Stimulated activated CD8-positive, alpha-beta memory T cell treated with anti-CD3 and anti-CD28 coated beads, Interleukin-7, amount 100 ng/mL, for 1 hour (primary cell): ENCODE results near the gene DNTTIP2.
"Not testable (repeated sequence)": the region's sequence is repeated elsewhere in the genome, so short reads cannot be mapped to it uniquely, and the experiment has no call there.

ENCODE experiments used
- DNase-seq, 2 donors: peaks; one replicate each; pipeline ENCODE4 v3.0.0-alpha.2; 2020; ENCODE audit warnings: low read depth in 2 of 2

Gene DNTTIP2

DNA sequence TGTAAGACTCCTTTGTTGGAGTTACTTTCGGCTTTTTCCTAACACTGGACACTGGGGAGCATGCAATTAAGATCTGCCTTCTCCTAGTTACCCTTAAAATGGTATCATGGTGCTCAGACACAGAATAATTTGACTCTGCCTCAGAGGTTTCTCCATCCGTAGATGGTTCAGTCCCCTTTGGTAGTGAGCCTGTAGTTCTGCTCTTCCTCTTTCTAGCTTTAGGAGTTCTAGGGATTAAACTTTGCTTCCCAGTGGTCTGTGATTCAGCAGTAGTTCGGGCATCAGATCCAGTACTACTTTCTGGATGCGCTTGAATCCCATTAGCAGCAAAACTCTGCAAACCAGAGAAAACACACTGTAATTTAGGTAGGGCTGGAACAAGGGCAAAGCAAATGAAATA lies 1.5 kb downstream of the DNTTIP2 start:
- DNase-seq, result no peak

DNA sequence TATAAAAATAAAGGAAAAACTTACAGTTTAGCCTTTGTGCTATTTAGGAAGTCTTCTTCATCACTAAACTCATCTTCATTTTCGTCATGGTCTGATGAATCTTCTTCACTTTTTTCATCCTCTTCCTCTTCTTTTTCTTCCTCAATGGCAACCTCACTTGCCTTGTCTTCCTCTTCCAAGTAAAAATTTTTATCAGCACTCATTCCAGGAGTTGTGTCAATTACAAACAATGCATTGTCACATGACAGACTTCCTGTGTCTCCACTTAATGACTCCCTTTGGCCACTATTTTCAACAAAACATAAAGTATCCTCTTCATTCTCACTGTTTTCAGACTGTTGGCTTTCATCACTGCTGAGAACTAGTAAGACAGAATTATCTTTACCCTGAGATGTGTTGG lies 2.8 kb downstream of the DNTTIP2 start:
- DNase-seq, result no peak

DNA sequence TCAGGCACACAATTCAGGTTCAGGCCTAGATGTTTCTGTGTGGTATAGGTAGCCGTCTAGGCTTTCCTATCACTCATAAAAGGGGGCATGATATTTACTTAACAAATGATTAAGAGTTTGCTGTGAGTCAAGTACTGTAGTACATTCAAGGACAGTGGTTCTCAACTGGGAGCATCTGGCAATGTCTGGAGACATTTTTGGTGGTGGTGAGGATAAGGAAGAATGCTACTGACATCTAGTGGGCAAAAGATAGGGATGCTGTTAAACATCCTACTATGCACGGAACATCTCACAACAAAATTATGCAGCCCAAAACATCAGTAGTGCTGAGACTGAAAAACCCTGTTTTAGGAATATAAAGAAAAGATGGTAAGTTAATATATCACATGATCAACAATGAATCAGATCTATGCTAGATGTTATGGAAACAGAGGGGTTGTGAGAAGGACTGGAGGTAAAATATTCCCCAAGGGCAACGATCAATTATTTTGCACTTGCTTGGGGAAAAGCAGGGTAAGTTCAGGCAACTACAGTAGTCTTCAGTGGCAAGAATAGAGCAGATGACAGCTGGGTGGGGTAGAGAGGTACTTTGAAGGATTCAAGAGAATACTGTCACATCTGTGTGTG lies 4.9 kb downstream of the DNTTIP2 start:
- DNase-seq, result no peak

DNA sequence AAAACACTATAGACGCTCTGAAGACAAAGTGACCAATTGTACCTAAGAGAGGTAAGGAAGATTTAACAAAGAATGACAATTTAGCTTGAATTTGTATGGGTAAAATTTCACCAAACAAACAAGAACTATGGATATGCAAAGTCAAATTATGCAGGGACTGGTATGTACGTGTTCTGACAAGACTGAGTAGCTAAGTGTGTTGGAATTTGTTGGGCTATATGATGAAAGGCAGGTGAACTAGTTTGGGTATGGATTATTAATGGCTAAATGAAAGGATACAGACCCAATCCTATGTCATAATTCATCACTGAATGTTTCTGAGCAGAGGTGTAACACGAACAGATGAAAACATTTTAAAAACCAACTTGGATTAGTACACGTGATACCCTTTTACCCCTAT lies 7.6 kb downstream of the DNTTIP2 start:
- no peak for DNase-seq

DNA sequence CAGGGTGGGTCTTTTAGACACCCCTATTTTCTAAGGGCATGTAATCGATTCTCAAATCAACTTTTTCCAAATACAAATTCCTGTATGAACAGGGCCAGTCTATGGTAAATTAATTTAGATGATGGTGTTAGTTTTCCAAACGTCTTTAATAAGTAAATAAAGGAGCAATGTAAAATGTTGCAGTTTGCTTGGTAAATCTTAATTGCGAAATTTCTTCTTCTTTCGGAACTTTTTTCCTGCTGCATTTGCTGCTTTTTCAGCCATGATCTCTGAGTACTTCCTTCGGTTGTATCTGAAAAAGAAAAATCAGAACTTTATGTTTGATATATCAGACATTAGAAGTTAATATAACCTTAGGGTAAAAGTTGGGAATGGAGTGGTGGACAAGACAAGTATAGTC lies 9.4 kb downstream of the DNTTIP2 start:
- DNase-seq, result no peak

DNA sequence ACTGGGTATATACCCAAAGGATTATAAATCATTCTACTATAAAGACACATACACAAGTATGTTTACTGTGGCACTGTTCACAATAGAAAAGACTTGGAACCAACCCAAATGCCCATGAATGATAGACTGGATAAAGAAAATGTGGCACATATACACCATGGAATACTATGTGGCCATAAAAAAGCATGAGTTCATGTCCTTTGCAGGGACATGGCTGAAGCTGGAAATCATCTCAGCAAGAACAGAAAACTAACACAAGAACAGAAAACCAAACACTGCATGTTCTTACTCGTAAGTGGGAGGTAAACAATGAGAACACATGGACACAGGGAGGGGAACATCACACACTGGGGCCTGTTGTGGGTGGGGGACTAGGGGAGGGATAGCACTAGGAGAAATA lies 10.5 kb downstream of the DNTTIP2 start:
- not testable (repeated sequence) for DNase-seq

DNA sequence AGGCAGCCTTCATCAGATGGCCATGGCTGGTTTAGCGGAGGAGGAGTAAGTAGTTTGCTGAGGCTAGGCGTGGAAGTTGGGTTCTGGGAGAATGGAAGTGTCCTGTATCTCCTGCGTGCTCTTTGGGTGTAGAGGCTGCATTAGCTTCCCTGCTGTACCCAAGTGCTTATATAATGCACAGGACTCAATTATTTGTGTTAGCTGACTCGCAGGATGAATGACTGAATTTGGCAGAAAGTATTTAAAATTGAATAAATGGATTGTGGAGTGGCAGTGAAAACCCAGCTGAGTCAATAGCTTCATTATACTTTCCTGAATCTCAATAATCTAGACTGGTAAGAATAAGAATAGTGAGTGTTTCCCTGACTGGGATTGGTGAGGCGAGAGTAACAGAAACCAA lies 13.8 kb downstream of the DNTTIP2 start:
- DNase-seq, result no peak

DNA sequence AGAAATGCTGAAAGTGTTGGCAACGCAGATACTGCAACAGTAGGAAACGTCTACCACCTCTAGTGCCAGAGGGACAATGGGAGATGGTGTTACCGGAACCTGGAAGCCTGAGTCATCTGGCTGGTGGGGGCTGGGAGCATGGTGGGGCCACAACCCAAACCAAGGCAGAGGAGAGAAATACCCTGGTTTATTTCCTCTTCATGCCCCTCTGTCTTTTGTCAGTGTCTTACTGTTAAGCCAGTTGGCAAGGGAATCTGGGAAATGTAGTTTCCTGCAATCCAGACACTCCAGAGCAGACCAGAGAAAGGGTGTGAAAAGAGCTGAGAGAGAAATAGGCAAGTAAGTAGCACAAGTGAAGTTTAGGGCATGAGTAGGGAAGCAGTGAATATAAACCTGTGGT lies 14.8 kb downstream of the DNTTIP2 start:
- DNase-seq, result no peak

DNA sequence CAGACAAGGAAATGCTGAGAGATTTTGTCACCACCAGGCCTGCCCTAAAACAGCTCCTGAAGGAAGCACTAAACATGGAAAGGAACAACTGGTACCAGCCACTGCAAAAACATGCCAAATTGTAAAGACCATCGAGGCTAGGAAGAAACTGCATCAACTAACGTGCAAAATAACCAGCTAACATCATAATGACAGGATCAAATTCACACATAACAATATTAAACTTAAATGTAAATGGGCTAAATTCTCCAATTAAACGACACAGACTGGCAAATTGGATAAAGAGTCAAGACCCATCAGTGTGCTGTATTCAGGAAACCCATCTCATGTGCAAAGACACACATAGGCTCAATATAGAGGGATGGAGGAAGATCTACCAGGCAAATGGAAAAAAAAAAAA lies 21.4 kb downstream of the DNTTIP2 start:
- DNase-seq, result not testable (repeated sequence)

DNA sequence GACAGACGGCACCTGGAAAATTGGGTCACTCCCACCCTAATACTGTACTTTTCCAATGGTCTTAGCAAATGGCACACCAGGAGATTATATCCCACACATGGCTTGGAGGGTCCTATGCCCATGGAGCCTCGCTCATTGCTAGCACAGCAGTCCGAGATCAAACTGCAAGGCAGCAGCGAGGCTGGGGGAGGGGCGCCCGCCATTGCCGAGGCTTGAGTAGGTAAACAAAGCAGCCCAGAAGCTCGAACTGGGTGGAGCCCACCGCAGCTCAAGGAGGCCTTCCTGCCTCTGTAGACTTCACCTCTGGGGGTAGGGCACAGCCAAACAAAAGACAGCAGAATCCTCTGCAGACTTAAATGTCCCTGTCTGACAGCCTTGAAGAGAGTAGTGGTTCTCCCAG lies 23.0 kb downstream of the DNTTIP2 start:
- not testable (repeated sequence) for DNase-seq

DNA sequence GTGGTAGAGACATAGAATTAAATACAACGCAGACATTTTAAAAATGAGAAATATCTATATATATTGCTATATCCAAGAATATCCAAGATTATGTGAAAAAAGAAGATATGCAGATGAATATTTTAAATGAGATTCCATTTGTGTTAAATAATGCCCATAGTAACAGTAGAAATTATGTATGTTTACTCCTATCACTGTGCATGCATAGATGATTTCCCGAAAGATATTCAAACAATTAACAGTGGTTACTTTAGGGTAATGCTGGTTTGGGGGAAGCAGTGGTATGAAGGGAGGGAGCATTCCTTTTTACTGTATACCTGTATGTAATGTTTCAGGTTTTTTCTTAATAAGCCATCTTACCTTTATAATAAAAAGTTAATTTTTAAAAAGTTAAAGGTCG lies 25.1 kb downstream of the DNTTIP2 start:
- no peak for DNase-seq

DNA sequence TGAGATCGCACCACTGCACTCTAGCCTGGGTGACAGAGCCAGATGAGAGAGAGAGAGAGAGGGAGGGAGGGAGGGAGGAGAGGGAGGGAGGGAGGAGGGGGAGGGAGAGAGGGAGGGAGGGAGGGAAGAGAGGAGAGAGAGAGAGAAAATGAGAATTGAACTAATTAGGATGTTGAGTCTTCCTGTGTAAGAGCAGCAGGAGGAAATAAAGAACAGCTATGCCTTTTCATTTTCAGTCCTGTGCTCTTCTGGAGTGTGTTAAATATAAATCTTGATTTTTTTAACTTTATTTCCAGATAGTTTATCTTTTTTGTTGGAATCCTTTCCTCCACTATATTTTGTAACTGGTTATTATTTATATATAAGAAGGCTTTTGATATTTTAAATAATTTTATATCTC lies 27.1 kb downstream of the DNTTIP2 start:
- DNase-seq, result no peak

DNA sequence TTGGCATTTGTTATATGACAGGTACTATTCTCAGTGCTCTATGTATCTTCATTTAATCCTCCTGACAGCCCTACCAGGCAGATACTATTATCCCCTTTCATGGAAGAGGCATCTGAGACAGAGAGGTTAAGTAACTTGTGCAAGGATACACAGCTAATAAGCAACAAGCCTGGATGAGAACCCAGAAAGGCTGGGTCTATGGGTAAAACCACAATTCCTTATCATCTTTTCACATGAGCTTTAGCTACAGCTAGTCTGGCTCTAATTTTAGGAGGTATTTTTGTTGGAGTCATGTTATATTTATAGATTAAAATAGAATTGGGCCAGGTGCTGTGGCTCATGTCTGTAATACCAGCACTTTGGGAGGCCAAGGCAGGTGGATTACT lies 27.7 kb downstream of the DNTTIP2 start:
- no peak for DNase-seq

DNA sequence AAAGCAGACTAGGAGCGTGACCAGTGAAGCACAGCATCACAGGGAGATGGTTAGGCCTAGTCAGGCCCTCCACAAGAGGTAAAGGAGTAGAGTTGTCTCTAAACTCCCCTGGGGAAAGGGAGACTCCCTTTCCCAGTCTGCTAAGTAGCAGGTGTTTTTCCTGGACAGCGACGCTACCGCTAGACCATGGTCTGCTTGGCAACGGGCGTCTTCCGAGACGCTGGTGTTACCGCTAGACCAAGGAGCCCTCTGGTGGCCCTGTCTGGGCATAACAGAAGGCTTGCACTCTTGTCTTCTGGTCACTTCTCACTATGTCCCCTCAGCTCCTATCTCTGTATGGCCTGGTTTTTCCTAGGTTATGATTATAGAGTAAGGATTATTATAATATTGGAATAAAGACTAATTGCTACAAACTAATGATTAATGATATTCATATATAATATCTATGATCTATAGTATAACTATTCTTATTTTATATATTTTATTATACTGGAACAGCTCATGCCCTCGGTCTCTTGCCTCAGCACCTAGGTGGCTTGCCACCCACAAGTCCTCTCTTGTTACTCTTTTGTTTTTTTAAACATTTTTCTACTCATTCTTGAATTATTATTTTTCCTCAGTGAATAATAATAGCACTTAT lies 28.2 kb downstream of the DNTTIP2 start:
- peak; percentile 11 to 22 for DNase-seq

DNA sequence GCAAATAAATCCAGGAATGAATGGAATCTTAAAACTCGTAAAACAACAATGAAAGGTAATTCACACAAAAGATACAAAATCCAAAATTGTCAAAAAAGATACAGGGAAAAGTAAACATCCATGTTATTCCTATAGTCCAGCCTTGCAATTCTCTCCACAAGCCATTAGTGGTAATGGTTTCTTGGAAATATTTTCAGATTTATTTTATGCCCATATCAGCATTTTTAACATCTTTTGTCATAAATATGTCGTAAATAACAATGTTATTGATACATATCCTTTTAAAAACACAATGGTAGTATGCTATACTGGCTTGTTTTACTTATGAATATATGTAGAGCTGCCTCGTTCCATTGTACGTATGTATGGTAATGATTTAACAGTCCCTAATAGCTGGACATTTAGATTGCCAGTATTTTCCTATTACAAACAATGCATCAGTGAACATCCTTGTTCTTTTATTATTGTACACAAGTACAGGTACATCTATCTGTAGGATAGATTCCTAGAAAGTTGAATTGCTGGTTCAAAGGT lies 30.6 kb downstream of the DNTTIP2 start:
- DNase-seq, result no peak

DNA sequence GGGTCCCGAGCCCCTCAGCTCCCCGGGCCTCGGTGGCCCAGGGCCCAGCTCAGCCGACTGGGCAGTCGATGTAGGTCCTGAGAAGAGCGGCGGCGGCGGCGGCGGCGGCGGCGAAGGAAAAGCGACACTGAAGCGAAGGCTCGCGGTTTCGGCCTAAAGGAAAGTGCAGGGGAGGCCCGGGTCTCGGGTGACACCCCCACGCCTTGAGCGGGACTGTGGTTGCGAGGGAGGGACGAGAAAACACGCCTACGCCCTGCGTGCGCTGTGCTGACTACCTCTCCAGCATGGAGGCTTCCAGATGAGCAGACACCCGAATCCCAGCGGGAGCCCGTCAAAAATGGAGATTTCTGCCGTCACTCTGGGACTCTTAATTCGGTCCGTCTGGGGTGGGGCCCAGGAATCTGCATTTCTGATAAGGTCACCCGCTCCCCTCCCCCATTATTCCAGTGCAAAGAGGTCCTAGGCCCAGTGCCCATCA lies 31.2 kb downstream of the DNTTIP2 start:
- DNase-seq, result peak; percentile 51 to 55

DNA sequence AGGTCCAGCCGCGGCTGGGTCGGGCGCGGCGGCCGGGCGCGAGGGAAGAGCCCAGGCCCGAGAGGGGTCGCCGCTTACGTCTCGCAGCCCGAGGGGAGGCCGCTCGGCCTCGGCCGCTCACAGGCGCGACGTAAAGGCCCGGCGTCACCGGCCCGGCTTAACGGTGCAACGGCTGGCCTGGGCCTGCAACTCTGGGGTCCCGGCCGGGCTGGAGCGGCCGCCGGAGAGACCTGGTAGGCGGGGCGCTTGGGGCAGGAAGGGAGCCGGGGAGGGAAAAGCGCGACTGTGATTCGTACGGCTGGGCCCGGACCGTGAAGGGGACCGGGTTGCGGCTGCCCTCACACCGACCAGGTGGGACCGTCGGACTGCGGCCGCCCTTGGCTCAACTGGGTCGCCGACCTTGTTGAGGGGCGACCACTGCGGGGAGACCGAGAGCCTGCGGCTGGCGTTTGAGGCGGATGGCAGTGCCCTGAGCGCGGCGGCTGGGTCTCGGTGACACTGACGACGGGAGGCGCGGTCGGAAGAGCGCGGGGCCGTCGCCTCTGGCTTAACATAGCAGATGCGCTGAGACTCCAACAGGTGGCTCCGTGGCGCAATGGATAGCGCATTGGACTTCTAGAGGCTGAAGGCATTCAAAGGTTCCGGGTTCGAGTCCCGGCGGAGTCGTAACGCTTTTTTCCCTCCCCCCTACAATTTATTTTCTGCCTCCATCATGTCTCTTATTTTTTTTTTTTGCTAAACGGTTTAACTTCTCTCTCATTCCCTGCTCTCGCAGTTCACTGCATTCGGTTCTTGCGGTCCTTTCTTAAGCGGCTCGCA lies 31.8 kb downstream of the DNTTIP2 start:
- DNase-seq, result peak; percentile 78 to 80

DNA sequence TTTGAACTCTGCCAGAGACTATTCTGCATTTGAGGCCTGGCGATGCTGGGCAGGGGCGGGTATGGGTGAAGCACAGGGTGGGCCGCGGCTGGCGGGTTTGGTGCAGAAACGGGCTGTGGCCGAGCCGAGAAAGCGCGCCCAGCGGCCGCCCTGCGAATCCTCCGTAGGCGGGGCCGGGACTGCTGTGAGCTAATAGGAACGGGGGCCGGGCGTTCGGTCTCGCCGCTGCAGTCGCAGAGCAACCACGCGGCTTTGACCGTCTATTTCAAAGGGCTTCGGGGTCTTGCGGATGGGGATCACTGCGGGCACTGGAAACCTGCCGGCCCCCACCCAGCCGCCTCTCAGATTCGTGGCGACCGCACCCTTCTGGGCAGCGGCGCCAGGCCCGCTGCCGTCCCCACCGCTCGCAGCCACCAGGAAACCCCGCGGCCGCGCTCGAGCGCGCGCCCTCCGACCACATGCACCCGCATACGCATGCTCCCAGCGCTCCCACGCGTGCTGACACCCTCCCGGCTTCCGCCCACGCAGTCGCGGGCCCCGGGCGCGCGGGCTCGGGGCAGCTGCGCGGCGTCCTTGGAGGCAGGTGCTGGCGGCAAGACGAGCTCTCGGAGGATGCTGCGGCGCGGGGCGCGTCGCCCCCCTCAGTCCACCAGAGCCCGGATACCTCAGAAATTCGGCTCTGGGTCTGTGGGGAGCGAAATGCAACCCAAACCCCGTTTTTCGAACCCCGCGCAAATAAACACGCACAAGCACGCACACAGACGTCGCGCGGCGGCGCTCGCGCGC lies 32.6 kb downstream of the DNTTIP2 start:
- DNase-seq, result peak; percentile 64 to 65

DNA sequence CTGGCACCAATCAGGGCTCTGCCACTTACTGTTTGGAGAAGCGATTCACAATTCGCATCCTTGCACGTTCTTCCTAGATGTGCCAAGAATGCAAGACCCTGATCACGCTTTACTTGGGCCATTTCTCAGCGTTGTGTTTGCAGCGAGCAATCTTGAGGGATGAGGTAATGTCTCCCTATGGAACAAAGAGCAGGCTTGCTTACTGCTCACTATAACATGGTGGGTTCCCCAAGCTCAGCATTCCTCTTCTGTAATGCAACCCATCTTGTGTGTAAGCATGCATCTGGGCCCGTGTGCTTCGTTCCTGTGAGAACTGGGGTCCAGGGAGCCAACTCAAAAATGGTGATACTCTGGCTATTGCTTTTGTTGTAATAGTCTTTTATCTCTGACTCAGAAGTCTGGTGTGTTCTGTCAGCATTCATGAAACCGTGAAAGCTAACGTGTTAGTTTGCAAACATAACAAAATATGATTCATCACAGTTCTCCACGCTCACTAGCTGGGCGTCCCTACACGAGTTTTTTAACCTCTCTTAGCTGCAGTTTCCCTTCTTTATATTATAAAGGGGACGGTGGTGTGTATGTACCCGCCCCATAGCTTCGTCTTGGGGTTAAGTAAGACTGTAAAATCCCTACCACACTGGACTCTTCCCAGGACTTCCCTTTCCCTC lies 33.3 kb downstream of the DNTTIP2 start:
- DNase-seq, result no peak

DNA sequence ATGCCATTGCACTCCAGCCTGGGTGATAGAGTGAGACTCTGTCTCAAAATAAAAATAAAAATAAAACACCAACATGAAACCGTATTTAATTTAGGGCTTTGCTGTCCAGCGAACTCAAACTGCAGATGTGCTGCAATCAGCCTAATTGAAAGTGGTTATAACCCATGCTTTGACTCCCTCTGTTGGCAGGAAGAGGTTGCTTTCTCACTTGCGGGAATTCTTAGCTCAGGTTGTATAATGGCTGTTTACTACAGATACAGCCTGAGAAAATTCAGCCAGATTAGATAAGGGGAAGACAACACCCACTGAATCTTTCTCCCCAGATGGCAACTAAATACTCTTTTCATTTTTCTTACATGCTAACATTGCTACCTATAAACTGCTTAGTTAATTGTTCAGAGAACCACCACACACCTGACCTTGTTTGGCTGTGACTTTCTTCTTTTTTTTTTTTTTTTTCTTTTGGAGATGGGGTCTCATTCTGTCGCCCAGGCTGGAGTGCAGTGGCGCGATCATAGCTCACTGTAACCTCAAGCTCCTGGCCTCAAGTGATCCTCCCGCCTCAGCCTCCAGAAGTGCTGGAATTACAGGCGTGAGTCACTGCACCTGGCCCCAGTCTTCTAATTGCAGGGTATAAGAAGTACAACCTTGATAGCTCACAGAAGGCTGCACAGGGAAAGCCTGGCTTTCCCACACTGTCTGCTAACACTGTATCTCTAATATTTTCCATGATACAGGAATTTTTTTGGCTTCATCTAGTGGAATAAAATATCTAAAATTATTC lies 34.6 kb downstream of the DNTTIP2 start:
- DNase-seq, result no peak
